HG03045 (cell line): Measurements from ENCODE around the gene VAMP5.
A peak's percentile ranks its signal among the peaks of the same experiment; 100 is the strongest.
"Not testable (repeated sequence)": the region's sequence is repeated elsewhere in the genome, so short reads cannot be mapped to it uniquely, and the experiment has no call there.

Source experiments
- ATAC-seq: cut with Tn5 transposase; IDR thresholded peaks from one replicate; pipeline ENCODE4 v1.9.1; 2021; ENCODE audit warnings: mild to moderate bottlenecking, moderate library complexity; ENCODE audit not compliant: unreplicated experiment

Gene VAMP5, protein sequence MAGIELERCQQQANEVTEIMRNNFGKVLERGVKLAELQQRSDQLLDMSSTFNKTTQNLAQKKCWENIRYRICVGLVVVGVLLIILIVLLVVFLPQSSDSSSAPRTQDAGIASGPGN

DNA sequence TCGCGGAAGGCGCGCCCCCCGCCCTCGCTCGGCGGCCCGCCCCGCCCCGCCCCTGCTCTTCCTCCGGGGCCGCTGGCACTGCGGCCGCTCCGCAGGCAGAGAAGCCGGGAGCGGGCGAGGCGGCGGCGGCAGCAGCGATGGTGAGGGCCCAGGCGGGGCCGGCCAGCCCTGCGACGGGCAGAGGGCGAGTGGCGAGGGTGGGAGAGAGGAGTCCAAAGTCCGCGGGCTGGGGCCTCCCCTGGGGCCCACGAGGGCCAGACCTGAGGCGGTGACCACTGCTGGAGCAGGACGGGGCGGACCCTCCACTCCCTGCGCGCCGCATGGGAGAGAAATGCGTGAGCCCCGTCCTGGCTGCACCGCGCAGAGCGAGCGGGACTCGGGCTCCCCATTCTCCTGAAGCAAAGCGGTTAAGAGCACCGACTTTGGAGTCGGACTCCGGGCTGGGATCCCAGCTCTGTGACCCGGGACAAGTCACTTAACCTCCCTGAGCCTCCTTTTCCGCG lies at the start of gene VAMP5:
Gene VAMP5 (plus strand): TSS at position 78 of the 503 bp plus-strand sequence. CDS start 60 bp downstream, at position 138.
- peak; percentile 53 for ATAC-seq

DNA sequence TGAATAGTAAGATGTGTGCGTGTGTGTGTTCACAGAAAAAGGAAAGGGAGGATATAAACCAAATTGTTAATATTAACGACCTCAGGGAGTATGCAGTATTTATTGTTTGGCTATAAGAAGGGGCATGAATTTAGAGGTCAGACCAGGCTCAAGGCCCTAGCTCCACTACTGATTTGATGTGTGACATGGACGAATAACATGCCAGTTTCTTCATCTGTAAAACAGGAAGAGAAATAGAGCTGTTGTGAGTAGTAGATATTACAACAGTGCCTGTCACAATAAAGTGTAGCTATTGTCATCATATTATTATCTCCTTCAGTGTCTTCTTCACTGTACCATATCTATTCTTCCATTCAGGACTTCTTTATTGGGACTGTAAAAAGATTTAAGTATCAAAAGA lies 49.4 kb upstream of the VAMP5 start:
- ATAC-seq, result no peak

DNA sequence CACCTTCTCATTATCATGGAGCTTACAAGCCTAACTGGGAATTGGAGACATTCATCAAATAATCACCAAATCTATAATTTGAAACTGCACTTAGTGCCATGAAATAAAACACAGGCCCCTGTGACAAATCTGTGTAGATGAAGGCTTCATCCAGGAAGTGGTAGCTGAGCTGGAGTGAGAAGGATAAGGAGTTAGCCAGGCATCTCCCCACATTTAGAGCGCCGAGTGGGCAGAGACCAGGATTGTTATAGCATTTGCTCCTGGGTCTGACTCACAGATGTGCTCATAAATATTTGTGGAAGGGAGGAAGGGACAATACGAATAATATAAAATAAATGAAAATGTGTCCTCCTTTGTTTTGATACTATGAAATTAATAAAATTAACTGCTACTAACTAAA lies 47.8 kb upstream of the VAMP5 start:
- no peak for ATAC-seq

DNA sequence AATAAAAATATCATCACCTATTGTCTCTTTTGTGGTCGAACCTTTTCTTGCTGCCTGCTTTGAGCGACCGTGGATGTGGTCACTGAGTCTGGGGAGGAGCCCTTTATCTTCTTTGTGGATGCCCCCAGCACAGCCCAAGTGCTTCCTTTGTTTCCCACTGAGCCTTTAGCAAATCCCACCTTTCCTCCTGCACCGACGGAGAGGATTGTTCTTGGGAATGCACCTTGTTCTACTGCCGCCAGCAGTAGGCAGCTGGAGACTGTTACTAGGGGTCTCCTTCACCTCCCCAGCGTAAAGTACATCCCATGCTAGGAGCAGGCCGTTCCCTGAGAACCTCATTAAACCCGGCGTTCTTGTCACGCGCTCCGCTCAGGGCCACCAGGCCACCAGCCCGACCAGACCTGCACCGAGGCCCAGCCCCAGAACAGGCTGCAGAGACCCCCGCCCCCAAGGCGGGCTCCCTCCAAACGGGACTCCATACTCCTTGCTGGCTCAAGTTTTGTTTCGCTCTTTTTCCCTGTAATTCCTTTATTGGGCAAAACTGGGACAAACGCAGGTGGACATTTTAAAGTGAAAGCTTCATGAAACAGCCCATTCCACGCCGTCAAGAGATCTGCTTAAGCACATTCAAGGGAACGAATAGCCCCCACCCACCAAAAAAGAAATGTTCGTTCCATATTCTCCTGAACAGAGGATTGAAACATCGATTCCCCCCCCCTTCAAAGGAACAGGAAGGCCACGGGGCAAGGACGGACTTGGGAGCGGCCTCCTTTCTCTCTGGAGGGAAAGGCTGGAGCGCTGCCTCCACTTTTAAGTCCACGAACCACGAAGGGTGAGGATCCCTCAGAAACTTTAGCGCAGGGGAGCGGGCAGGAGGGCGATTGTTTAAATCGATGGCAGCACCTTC lies 46.4 kb upstream of the VAMP5 start:
- ATAC-seq, result no peak

DNA sequence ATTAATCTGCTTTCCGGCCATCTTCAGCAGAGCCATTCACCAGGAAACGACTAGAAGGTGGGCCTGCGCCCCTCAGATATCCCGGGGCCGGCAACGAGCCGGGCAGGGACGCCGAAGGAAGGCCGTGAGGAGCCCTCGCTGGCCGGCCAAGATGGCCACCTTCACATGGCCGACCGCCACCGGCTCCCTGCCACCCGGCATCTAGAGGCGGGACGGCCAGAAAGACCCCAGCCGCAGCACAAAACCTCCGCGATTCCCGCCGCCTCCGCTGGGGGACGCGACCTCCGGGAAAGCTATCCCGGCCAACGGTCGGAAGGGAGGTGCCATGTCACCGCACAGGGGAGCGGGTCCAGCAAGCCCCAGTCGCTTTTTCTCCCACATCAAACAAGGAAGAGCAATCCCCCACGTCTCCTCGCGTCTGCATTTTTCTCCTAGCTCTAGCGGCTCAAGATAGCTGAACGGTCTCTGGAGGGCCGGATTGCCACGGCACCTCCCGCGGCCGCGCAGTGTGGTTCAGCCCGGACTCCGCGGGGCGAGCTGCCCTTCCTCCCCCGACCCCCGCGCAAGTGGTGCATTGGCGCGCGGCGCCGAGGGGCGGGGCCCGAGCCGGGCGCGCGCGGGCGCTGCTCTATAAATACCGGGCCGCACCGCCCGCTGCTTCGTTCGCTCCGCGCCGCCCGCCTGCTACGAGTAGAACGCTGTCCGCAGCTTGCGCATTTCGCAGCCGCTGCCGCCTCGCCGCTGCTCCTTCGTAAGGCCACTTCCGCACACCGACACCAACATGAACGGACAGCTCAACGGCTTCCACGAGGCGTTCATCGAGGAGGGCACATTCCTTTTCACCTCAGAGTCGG lies 45.5 kb upstream of the VAMP5 start, which contains the start of gene MAT2A:
Gene MAT2A (plus strand): TSS at position 662 of the 854 bp plus-strand sequence. CDS start 120 bp downstream, at position 782.
- peak; percentile 73 for ATAC-seq

DNA sequence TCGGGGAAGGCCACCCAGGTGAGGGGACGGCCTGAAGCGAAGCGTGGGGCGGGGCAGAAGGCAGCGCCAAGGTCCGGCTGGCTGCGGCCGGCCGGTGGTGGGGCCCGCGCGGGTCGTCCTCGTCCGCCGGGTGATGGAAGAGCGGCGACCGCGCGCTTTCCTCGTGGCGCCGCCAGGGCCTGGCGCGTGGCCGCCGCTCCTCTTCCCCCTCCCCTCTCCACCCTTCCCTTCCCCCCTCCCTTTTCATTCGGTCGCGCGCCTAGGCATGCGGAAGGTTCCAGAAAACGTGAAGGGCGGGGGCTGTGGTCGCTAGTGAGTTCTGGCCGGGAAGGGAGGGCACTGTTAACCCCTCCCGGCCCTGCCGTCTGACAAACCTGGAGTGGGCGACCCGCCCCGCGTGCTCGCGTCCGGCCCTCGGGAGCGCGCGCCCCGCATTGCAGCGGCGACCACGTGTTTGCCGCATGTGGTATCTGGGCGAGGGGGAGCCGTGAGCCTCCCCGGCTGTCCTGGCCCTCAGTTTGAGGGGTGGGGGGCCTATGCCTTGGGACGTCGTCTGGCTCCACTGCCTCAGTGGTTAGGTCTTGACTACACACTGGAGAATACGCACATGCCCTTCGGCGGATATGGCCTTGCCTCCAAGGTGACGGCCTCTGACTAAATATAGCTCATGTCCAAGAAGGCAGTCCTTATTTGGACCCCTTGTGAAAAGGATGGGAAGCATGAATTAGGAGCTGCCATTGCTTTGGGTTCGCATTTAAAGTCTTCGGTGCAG lies 44.7 kb upstream of the VAMP5 start:
- peak; percentile 35 for ATAC-seq

DNA sequence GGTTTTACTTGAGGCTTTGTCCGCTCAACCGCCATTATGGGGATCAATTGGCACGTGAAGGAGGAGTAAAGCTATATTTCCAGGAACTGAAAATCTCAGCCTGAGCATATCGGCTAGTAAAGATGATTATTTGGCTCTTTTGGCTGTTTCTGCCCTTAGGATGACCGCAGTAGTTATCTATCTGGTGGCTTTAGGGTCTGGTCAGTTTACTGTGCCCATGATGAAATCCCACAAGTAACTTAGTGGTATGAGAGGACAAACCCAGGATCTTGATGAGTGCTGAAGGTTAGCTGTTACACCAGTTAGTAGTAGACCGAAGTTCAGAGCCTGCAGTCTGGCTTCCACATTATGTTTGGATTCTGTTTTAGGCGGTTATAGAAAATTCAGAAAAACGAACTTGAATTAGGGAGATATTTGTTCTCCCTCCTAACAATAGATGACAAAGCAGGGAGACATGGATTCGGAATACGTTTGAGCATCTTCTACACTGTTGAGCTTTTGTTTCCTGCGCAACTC lies 44.0 kb upstream of the VAMP5 start:
- no peak for ATAC-seq

DNA sequence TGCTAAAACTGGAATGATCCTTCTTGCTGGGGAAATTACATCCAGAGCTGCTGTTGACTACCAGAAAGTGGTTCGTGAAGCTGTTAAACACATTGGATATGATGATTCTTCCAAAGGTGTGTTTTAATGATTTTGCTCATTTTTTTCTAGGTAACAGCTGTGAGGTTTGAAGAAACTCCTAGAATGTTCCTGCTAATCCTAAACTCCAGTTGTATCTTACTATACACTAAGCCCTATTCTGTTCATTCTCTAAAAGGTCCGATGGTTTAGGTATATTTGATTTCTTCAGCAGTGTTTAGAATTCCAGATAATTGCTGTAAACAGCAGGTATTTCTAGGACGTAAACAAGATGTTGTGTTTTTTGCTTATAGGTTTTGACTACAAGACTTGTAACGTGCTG lies 43.0 kb upstream of the VAMP5 start:
- no peak for ATAC-seq

DNA sequence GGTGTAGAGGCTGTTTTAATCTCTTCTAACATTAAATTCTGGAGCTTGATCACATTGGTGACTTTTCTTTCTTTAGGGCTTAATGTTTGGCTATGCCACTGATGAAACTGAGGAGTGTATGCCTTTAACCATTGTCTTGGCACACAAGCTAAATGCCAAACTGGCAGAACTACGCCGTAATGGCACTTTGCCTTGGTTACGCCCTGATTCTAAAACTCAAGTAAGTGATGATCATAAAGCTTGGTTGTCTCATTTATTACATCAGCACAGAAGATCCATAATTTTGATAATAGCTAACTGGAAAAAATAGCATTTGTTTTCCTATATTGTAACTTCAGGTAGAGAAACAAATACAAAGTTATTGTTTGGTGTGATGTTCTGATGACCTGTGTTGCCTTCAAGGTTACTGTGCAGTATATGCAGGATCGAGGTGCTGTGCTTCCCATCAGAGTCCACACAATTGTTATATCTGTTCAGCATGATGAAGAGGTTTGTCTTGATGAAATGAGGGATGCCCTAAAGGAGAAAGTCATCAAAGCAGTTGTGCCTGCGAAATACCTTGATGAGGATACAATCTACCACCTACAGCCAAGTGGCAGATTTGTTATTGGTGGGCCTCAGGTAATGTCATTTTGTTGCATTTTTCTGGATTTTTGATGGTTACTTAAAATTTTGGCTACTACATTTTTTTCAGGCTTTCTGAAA lies 42.3 kb upstream of the VAMP5 start:
- no peak for ATAC-seq

DNA sequence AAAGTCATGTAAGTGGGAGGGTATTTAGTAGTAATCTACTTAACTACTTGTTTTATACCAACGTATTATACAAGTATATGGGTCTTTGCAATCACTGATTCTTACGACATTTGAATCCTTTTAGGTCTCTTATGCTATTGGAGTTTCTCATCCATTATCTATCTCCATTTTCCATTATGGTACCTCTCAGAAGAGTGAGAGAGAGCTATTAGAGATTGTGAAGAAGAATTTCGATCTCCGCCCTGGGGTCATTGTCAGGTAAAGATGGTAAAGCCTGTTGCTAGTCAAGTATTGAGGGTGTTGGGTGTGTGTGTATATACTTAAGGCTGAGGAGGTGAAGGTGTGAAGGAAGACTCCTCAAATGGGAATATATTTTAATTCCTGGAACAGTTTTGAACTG lies 41.5 kb upstream of the VAMP5 start:
- ATAC-seq, result no peak

DNA sequence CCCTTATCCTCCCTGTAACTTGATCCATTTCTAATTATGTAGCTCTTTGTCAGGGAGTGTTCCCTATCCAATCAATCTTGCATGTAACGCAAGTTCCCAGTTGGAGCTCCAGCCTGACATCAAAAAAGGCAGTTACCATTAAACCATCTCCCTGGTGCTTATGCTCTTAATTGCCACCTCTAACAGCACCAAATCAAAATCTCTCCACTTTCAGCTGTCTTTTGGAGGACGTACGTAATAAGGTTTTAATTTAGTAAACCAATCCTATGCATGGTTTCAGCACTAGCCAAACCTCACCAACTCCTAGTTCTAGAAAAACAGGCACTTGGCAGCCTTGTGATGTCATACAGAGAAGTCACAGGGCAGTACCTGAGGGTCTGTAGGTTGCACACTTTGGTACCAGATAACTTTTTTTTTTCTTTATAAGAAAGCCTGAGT lies 40.0 kb upstream of the VAMP5 start:
- not testable (repeated sequence) for ATAC-seq

DNA sequence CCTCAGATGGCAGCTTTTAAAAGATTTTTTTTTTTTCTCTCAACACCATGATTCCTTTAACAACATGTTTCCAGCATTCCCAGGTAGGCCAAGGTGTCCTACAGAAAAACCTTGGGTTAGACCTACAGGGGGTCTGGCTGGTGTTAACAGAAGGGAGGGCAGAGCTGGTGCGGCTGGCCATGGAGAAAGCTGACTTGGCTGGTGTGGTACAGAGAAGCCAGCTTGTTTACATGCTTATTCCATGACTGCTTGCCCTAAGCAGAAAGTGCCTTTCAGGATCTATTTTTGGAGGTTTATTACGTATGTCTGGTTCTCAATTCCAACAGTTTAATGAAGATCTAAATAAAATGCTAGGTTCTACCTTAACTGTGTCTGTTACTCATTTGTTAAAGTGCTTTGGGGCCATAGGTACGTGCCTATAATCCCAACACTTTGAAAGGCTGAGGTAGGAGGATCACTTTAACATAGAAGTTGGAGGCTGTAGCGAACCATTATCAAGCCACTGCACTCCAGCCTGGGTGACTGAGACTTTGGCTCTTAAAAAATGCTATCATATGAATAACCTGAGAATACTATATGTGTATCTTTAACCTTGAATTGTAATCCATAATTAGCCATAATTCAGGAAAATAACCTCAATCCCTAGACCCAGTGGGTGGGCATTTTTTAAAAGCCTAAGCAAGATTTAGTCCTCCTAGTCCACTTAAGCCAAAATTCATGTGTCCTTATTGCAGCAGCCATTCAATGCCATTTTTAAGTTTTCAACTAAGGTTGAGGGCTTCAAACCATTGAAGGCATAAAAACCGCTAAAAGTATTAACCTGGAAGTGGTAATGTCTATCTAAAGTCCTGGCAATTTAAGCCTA lies 39.1 kb upstream of the VAMP5 start:
- not testable (repeated sequence) for ATAC-seq

DNA sequence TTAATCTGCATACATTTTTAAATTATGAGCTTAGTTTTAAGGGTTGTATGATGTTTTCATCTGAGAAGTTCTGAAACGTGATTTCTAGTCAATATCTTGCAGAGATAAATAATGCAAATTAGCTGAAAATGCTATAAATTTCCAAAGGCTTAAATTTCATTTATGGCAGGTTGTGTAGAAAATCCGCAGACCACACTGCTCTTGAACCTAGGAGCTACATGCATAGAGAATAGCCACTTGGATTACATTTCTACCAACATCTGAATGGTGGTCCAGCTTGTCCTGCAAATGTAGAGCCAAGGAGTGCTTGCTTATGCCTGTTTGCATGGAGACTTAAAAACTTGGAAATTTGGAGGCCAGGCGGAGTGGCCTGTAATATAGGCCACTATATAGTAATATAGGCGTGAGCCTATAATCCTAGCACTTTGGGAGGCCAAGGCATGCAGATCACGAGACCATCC lies 38.4 kb upstream of the VAMP5 start:
- no peak for ATAC-seq

DNA sequence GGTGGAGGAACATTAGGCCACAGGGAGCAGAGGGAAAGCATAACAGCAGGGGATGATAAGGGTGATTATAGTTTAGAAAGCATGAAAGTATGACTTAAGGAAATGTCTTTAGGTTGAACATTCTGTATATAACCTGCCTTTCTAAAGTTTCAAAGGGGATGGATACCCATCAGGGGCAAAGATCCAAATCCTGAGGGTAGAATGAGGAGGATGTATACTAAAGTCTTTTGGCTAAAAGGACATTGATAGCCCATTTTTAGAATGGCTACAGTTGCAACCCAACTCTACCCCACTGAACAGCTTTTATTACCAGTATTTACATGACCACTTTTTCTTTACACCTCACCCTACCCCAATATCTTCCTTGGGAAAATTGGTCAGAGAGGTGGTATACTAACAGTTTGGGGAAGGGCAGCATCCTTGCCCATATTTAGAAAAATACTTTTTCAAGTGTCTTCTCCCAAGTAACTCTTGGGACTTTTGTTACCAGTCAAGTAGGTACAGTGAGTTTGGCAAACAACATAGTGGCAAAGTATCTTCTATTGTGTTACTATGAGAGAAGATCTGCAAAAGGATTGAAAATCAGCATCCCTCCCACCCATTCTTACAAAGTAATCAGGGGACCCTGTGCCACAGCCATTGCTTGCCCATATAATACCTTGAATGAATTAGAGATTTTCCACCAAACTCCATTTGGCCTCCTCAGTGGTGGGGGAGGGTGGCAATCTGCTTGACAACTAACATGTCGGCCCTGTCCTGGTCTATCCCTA lies 37.0 kb upstream of the VAMP5 start:
- no peak for ATAC-seq

DNA sequence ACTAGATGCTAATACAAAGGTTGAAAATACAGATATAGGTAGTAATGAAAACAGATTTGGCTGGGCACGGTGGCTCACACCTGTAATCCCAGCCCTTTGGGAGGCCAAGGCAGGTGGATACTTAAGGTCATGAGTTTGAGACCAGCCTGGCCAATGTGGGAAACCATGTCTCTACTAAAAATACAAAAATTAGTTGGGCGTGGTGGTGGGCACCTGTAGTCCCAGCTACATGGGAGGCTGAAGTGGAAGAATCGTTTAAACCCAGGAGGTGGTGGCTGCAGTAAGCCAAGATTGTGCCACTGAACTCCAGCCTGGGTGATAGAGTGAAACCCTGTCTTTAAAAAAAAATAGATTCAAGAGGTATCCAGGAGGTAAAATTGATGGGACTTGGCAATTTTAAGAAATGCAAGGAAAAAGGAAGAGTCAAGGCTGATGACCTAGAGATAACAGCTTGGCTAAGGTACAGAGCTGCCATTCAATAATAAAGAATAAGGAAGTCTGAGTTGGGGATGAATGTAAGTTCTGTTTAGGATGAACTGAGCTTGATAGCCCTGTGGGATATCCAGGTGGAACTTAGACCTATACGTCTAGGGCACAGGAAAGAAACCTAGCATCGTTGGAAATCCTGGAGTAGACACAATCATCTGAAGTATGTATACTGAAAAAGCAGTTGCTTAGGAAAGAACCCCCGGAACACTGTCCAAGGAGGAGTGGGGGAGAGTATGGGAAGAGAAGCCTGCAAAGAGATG lies 36.2 kb upstream of the VAMP5 start:
- ATAC-seq, result no peak

DNA sequence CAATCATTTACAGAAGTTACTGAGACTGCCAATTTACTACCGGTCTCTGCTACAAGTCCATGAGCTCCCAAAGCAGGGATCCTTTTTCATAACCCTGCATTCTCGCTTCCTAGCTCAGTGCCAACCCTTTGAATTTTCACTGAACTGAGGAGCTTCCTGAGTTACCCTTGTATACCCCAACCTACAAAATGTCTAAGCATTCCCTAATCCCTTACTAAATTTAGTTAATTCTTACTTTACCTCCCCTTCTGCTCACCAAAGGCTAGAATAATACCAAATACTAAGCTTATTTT lies 35.7 kb upstream of the VAMP5 start:
- ATAC-seq, result no peak

DNA sequence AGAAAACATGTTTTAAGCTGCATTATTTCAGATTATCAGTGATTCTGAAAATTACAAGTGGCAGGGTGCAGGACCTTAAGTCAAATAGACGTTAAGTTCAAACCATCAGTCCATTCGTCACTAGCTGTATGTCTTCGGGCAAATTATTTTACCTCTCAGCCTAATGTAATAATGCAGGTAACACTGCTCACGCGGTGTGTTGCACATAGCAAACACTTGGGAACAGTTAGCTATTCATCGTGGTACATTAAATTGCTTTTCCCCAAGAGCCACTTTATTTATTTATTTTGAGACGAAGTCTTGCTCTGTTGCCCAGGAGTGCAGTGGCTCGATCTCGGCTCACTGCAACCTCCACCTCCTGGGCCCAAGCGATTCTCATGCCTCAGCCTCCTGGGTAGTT lies 35.1 kb upstream of the VAMP5 start:
- ATAC-seq, result no peak
